PC-9 (cell line): Measurements from ENCODE around the gene FIBCD1. TPM values are rescaled to one million over a fixed set of nuclear protein-coding genes. Genes with fewer than 3 reads are reported as not detected.

ENCODE experiments used
- BruUV-seq: library from RNA; stranded (reverse); fragments of 400-500 nt; replicated peaks from 2 replicates; lab custom pipeline; 2021; lab: Mats Ljungman, UMichigan
- CTCF ChIA-PET: fragments of 300-600 bp; sonication (Branson Sonifier 250); formaldehyde crosslinking; loops from one replicate; lab custom pipeline; 2022; ENCODE audit warnings: antibody characterized with exemption; lab: Charles Lee
- POLR2A ChIA-PET: fragments of 300-600 bp; sonication (Branson Sonifier 250); formaldehyde crosslinking; loops from one replicate; lab custom pipeline; 2022; ENCODE audit warnings: antibody characterized with exemption; ENCODE audit not compliant: unreplicated experiment; lab: Charles Lee
- DNase-seq, 2 experiments: peaks; one replicate each; pipeline versions ENCODE4 v3.0.0 to v3.0.0-alpha.2; 2015 to 2022; ENCODE audit warnings: mixed read lengths in 1 of 2
- H2AFZ ChIP-seq: fragments of 200-600 bp; sonication (generic); 2 replicates; pipeline ENCODE4 v1.8.1; 2017; ENCODE audit warnings: antibody characterized with exemption
- H3F3A ChIP-seq: fragments of 200-600 bp; sonication (generic); 2 replicates; pipeline ENCODE4 v1.8.1; 2017; ENCODE audit warnings: antibody characterized with exemption, mild to moderate bottlenecking, low read depth; ENCODE audit not compliant: insufficient read depth
- H3K27ac ChIP-seq: fragments of 200-600 bp; sonication (generic); 2 replicates; pipeline ENCODE4 v1.6.1; 2016; ENCODE audit warnings: mixed run types
- H3K27me3 ChIP-seq: fragments of 200-600 bp; sonication (generic); 2 replicates; pipeline ENCODE4 v1.6.1; 2016; ENCODE audit warnings: low read depth, mixed run types; ENCODE audit not compliant: insufficient read depth
- H3K36me3 ChIP-seq: fragments of 200-600 bp; sonication (generic); 2 replicates; pipeline ENCODE4 v1.6.1; 2016; ENCODE audit warnings: low read depth, mixed run types
- H3K4me1 ChIP-seq: fragments of 200-600 bp; sonication (generic); replicated peaks from 2 replicates; pipeline ENCODE4 v1.6.1; 2016; ENCODE audit warnings: mixed run types; ENCODE audit not compliant: insufficient read depth
- H3K4me2 ChIP-seq: fragments of 200-600 bp; sonication (generic); 2 replicates; pipeline ENCODE4 v1.6.1; 2017; ENCODE audit warnings: mixed run types
- H3K4me3 ChIP-seq: fragments of 200-600 bp; sonication (generic); 2 replicates; pipeline ENCODE4 v1.6.1; 2016; ENCODE audit warnings: mixed run types
- H3K79me2 ChIP-seq: fragments of 200-600 bp; sonication (generic); 2 replicates; pipeline ENCODE4 v1.6.1; 2017; ENCODE audit warnings: low read depth, mixed run types
- H3K9me2 ChIP-seq: fragments of 200-600 bp; sonication (generic); 2 replicates; pipeline ENCODE4 v1.8.1; 2017; ENCODE audit warnings: mild to moderate bottlenecking; ENCODE audit not compliant: insufficient read depth
- H3K9me3 ChIP-seq: fragments of 200-600 bp; sonication (generic); 2 replicates; pipeline ENCODE4 v1.8.1; 2016; ENCODE audit warnings: low read depth; ENCODE audit not compliant: insufficient read depth
- H4K20me1 ChIP-seq: fragments of 200-600 bp; sonication (generic); 2 replicates; pipeline ENCODE4 v1.8.1; 2017; ENCODE audit not compliant: insufficient read depth
- CTCF ChIP-seq: fragments of 200-600 bp; sonication (generic); conservative IDR thresholded peaks from 2 replicates; pipeline ENCODE4 v1.6.1; 2017; ENCODE audit warnings: mixed run types, antibody characterized with exemption, mild to moderate bottlenecking, moderate library complexity
- EZH2 ChIP-seq: fragments of 200-600 bp; sonication (generic); IDR thresholded peaks from 2 replicates; pipeline ENCODE4 v1.8.0; 2017; ENCODE audit warnings: antibody characterized with exemption, low read depth
- intact Hi-C: fragments of 100-400 bp; cut with micrococcal nuclease; formaldehyde crosslinking; loops from one replicate; pipeline ENCODE4 v1.10.0; 2022; ENCODE audit not compliant: unreplicated experiment
- total RNA-seq: library from RNA; stranded (reverse); gene quantifications from 2 replicates; pipeline ENCODE4 v1.2.3, GENCODE V29; 2021

The FIBCD1 gene
- total RNA-seq, 1 experiment from 2014 or later, result 2.7 TPM

- intact Hi-C loops, result loop anchor here (5.0 kb wide), 1 partner anchor 105 kb away; no protein-coding TSS in a partner anchor
- ChIA-PET POLR2A (no interaction called here), CTCF (no interaction called here)
- H3K4me2 ChIP-seq, result no peak overlapping the region
- DNase-seq, result no peak
- no peak overlapping the region for H3K4me3 ChIP-seq
- H3K36me3 ChIP-seq, result no peaks in the 10 kb centered on the region
- H3K9me3 ChIP-seq, result no peaks in the 10 kb centered on the region
- no peak overlapping the region for H2AFZ ChIP-seq
- H3K9me2 ChIP-seq, result no peaks in the 10 kb centered on the region
- H4K20me1 ChIP-seq, result no peaks in the 10 kb centered on the region
- no peaks in the 10 kb centered on the region for H3F3A ChIP-seq
- H3K79me2 ChIP-seq, result no peaks in the 10 kb centered on the region
- BruUV-seq, result no TSS peak
- H3K27ac ChIP-seq, result no peak overlapping the region
- no peaks in the 10 kb centered on the region for H3K4me1 ChIP-seq
- no peaks in the 10 kb centered on the region for H3K27me3 ChIP-seq
- TF ChIP-seq EZH2 (no peak), CTCF (no peak)
These were observed 46.4 kb downstream of the FIBCD1 start for GRCh38 chr9:130892477-130893304.

DNA sequence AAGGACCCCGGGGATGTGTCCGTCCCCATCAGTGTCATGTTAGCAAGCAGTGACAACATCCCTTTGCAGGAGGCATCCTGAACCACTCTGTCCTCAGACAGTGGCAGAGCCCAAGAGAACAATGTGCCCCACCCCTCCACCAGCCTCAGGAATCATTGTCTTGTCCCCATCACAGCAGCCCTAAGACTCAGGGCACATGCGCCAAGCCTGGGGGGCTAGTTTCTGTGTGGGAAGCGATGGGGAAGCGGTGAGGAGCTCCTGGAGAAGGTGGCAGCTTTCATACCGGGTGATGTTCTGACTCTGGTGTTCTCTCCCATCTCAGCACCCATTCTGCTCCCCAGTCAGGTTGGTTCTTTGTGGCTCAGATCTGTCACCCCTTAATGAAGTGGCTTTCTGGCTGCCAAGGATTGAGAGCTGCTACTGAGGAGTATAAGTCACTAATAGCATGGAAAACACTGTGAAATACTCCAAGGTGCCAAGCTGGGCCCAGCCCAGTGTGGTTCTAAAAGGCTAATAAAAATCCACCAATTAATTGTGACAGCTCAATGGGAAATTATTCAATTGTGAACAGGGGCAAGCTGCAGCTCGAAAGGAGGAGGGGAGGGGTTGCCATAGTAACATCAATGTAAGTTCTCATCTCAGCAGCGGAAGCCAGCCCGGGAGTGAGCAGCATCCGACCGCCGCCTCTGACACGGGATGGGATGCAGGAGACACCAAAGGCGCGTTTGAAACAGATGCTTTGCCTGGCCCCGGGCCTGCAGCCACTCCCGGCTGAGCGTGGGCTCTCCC, 47.2 kb downstream of the FIBCD1 start:
- H3K27ac ChIP-seq, result no peak overlapping the region
- DNase-seq, result no peak
- BruUV-seq, result no TSS peak
- no peak overlapping the region for H2AFZ ChIP-seq
- H3K27me3 ChIP-seq, result no peaks in the 10 kb centered on the region
- ChIA-PET CTCF (no interaction called here), POLR2A (no interaction called here)
- no peaks in the 10 kb centered on the region for H3K36me3 ChIP-seq
- TF ChIP-seq EZH2 (no peak), CTCF (no peak)
- H3K4me3 ChIP-seq, result no peak overlapping the region
- H3K9me3 ChIP-seq, result no peaks in the 10 kb centered on the region
- H3K9me2 ChIP-seq, result no peaks in the 10 kb centered on the region
- no peaks in the 10 kb centered on the region for H3K79me2 ChIP-seq
- no peaks in the 10 kb centered on the region for H3F3A ChIP-seq
- H4K20me1 ChIP-seq, result no peaks in the 10 kb centered on the region
- H3K4me1 ChIP-seq, result no peaks in the 10 kb centered on the region
- H3K4me2 ChIP-seq, result no peak overlapping the region
- intact Hi-C loops, result loop anchor here (5.0 kb wide), 1 partner anchor 105 kb away; no protein-coding TSS in a partner anchor

DNA sequence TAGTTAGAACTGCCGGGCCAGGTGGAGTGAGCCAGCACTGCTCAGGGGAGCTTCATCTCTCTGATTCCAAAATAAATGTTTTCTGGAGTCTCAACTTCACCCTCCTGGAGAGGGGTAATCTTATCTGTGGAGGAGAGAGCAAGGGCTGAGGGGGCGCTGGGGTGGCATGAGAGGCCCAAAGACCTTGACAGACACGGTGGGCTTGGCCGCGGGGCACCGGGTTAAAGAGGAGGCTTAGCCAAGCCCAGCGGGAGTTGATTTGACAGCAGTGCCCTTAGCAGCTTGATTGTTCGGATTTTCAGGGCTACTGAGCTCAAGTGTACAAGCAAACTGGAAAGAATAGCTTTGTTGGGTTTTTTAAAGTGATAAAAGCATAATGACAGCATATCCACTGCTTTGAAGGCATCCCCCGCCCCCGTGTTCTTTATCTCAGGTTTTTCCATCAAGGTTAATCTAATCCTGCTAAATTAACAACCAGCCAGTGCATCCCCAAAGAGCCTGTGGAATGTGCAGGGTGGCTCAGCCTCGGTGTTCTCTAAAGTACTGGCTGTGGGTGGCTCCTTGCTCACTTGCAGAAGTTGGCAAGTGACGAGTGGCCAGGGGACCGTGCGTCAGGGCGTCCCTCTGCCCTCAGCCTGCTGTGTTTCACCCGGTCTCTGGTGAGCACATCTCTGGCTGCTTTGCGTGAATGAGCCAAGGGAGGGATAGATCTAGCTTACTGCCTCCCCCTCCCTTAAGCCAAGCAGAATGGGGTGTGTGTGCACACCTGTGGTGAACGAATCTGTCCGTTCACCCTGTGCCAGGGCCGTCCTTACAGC, 48.0 kb downstream of the FIBCD1 start:
- POLR2A ChIA-PET, result no interaction called here
- intact Hi-C loops, result loop anchor here (5.0 kb wide), 1 partner anchor 106 kb away; no protein-coding TSS in a partner anchor
- H3K4me1 ChIP-seq, result no peaks in the 10 kb centered on the region

More for the DNA sequence above, 48.0 kb downstream of the FIBCD1 start:
- Histone ChIP-seq H3K9me2 (no peaks in the 10 kb centered on the region), H4K20me1 (no peaks in the 10 kb centered on the region), H3K79me2 (no peaks in the 10 kb centered on the region), H3K4me3 (no peak overlapping the region), H3K36me3 (no peaks in the 10 kb centered on the region), H3K4me2 (no peak overlapping the region), H3K9me3 (no peaks in the 10 kb centered on the region), H3F3A (no peaks in the 10 kb centered on the region), H3K27me3 (no peaks in the 10 kb centered on the region), H3K27ac (no peak overlapping the region), H2AFZ (no peak overlapping the region)
- no peak for DNase-seq
- CTCF ChIA-PET, result no interaction called here
- BruUV-seq, result no TSS peak
- TF ChIP-seq CTCF (no peak), EZH2 (no peak)
